Gastroesophageal sphincter (tissue), 3 donors: ENCODE results near the gene MPPED1.

Experiments
- EP300 ChIP-seq: sonication (generic); formaldehyde crosslinking; IDR thresholded peaks from one replicate; pipeline ENCODE4 v1.6.1; 2017; ENCODE audit warnings: antibody characterized with exemption, mild to moderate bottlenecking
- POLR2A ChIP-seq, 2 donors: fragments of 450-650 bp; IDR thresholded peaks; one replicate each; pipeline ENCODE4 v1.6.1; 2017; ENCODE audit warnings: antibody characterized with exemption in 2 of 2, mild to moderate bottlenecking in 2 of 2, moderate library complexity in 1 of 2
- POLR2AphosphoS5 ChIP-seq: sonication (generic); formaldehyde crosslinking; IDR thresholded peaks from one replicate; pipeline ENCODE4 v1.6.1; 2017; ENCODE audit warnings: antibody characterized with exemption
- TF ChIP-seq, protein P1 (sequence below), 4 experiments: fragments of 200-600 bp in 2 of 4; fragments of 450-650 bp in 2 of 4; sonication (generic) in 1 of 4; IDR thresholded peaks; one replicate each; pipeline ENCODE4 v1.5.1; 2017 to 2019; ENCODE audit warnings: antibody characterized with exemption in 4 of 4, mild to moderate bottlenecking in 2 of 4, moderate library complexity in 2 of 4

DNA sequence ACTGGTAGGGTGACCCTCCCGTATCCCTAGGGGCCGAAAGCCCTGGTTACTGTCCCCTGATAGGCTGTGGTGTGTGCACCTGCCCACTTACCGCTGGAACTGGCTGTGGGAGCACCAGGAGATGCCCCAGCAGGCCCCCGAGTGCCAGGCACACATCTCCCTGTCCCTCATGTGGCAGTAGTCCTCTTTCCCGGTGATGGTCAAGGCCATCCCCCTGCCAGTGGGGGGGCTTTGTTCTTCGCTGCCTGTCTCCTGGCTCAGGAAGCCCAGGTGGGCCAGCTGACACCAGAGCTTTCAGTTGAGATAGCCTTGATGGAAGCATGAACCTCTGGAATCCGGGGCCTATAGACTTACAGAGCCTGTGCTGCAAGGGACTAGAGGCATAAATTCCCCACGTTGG lies 100.5 kb downstream of the MPPED1 start:
- TF ChIP-seq, protein P1, sequence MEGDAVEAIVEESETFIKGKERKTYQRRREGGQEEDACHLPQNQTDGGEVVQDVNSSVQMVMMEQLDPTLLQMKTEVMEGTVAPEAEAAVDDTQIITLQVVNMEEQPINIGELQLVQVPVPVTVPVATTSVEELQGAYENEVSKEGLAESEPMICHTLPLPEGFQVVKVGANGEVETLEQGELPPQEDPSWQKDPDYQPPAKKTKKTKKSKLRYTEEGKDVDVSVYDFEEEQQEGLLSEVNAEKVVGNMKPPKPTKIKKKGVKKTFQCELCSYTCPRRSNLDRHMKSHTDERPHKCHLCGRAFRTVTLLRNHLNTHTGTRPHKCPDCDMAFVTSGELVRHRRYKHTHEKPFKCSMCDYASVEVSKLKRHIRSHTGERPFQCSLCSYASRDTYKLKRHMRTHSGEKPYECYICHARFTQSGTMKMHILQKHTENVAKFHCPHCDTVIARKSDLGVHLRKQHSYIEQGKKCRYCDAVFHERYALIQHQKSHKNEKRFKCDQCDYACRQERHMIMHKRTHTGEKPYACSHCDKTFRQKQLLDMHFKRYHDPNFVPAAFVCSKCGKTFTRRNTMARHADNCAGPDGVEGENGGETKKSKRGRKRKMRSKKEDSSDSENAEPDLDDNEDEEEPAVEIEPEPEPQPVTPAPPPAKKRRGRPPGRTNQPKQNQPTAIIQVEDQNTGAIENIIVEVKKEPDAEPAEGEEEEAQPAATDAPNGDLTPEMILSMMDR (IDR thresholded peaks at IDR 0.05), result no peak
- TF ChIP-seq POLR2A (IDR thresholded peaks at IDR 0.05) (no peak), POLR2AphosphoS5 (no peak), EP300 (no peak)
